ENCODE data around the gene CMA1.
"Not testable (repeated sequence)": the region's sequence is repeated elsewhere in the genome, so short reads cannot be mapped to it uniquely, and the experiment has no call there.

CMA1 gene

GRCh38 chr14:24475261-24475660 is 32.8 kb downstream of the CMA1 start:
- no peak for TF ChIP-seq CTCF (conservative IDR thresholded peaks at IDR 0.05)
- H3K27ac ChIP-seq, result no peak overlapping the region

GRCh38 chr14:24473211-24473610 is 34.9 kb downstream of the CMA1 start:
- TF ChIP-seq CTCF (conservative IDR thresholded peaks at IDR 0.05), result no peak
- no peak overlapping the region for H3K27ac ChIP-seq

- H3K27ac ChIP-seq, result not testable (repeated sequence)
Measured at GRCh38 chr14:24470450-24470849, 37.6 kb downstream of the CMA1 start.

- TF ChIP-seq CTCF (conservative IDR thresholded peaks at IDR 0.05), result no peak
- no peak overlapping the region for H3K27ac ChIP-seq
Measured at GRCh38 chr14:24465805-24466204, 42.3 kb downstream of the CMA1 start.

- no peak for TF ChIP-seq CTCF (conservative IDR thresholded peaks at IDR 0.05)
- H3K27ac ChIP-seq, result no peak overlapping the region
Measured at GRCh38 chr14:24465368-24465767, 42.7 kb downstream of the CMA1 start.

GRCh38 chr14:24463884-24464785 is 43.9 kb downstream of the CMA1 start:
- no peak for TF ChIP-seq CTCF (conservative IDR thresholded peaks at IDR 0.05)

GRCh38 chr14:24463017-24463883 is 44.8 kb downstream of the CMA1 start:
- no peak overlapping the region for H3K27ac ChIP-seq
- no peak for TF ChIP-seq CTCF (conservative IDR thresholded peaks at IDR 0.05)

More at GRCh38 chr14:24463884-24464785, 43.9 kb downstream of the CMA1 start:
- H3K27ac ChIP-seq, result no peak overlapping the region
